ENCODE data around the gene SLC12A7. TPM values are rescaled to one million over a fixed set of nuclear protein-coding genes. Genes with fewer than 3 reads are reported as not detected.
A peak's percentile ranks its signal among the peaks of the same experiment; 100 is the strongest.

SLC12A7 gene
- 147 TPM for total RNA-seq (ENCODE audit: unreplicated experiment)
- long read RNA-seq, partial matches to known transcripts = 3 of 9 reads
- long read RNA-seq, other reads (novel, unspliced or antisense) = 6 of 9 reads

- Mint-ChIP-seq H3K9me3 (ENCODE audit: unreplicated experiment) (peaks cover 1% of the 10 kb centered on the region), H3K4me1 (ENCODE audit: low read depth, unreplicated experiment) (peaks cover 9% of the 10 kb centered on the region), H3K4me3 (ENCODE audit: unreplicated experiment) (peak within 1 kb of the TSS; percentile 82), H3K27ac (ENCODE audit: unreplicated experiment) (no peak within 1 kb of the TSS), H3K36me3 (ENCODE audit: unreplicated experiment) (no peaks in the 10 kb centered on the region), H3K27me3 (ENCODE audit: unreplicated experiment) (peaks cover 1% of the 10 kb centered on the region)
- peak; percentile 68 for DNase-seq
- no peak for TF ChIP-seq CTCF (IDR thresholded peaks at IDR 0.05; ENCODE audit: partially characterized antibody, unreplicated experiment)
Measured at GRCh38 chr5:1111727-1112289, at the start of gene SLC12A7. SLC12A7 (minus strand) TSS chr5:1112063; CDS start chr5:1111991, 72 bp downstream.

GRCh38 chr5:1161108-1161832, 49.4 kb upstream of the SLC12A7 start:
- no peak for TF ChIP-seq CTCF (IDR thresholded peaks at IDR 0.05; ENCODE audit: partially characterized antibody, unreplicated experiment)
- Mint-ChIP-seq H3K36me3 (ENCODE audit: unreplicated experiment) (peaks cover 10% of the 10 kb centered on the region), H3K27ac (ENCODE audit: unreplicated experiment) (no peak overlapping the region), H3K4me3 (ENCODE audit: unreplicated experiment) (no peak overlapping the region), H3K4me1 (ENCODE audit: low read depth, unreplicated experiment) (peaks cover 8% of the 10 kb centered on the region), H3K27me3 (ENCODE audit: unreplicated experiment) (peaks cover 18% of the 10 kb centered on the region), H3K9me3 (ENCODE audit: unreplicated experiment) (peaks cover 16% of the 10 kb centered on the region)
- no peak for DNase-seq

- Mint-ChIP-seq H3K9me3 (ENCODE audit: unreplicated experiment) (peaks cover 16% of the 10 kb centered on the region), H3K27me3 (ENCODE audit: unreplicated experiment) (peaks cover 17% of the 10 kb centered on the region), H3K36me3 (ENCODE audit: unreplicated experiment) (peaks cover 10% of the 10 kb centered on the region), H3K4me1 (ENCODE audit: low read depth, unreplicated experiment) (peaks cover 8% of the 10 kb centered on the region), H3K27ac (ENCODE audit: unreplicated experiment) (peak overlapping the region; percentile 13), H3K4me3 (ENCODE audit: unreplicated experiment) (no peak overlapping the region)
- DNase-seq = no peak
- TF ChIP-seq CTCF (IDR thresholded peaks at IDR 0.05; ENCODE audit: partially characterized antibody, unreplicated experiment) = no peak
Measured at GRCh38 chr5:1159774-1160406, 48.0 kb upstream of the SLC12A7 start.

GRCh38 chr5:1159341-1159675, 47.4 kb upstream of the SLC12A7 start:
- no peak for DNase-seq
- no peak overlapping the region for H3K4me3 Mint-ChIP-seq (ENCODE audit: unreplicated experiment)
- H3K27ac Mint-ChIP-seq (ENCODE audit: unreplicated experiment) = no peak overlapping the region
- peaks cover 19% of the 10 kb centered on the region for H3K27me3 Mint-ChIP-seq (ENCODE audit: unreplicated experiment)
- TF ChIP-seq CTCF (IDR thresholded peaks at IDR 0.05; ENCODE audit: partially characterized antibody, unreplicated experiment) = no peak
- H3K4me1 Mint-ChIP-seq (ENCODE audit: low read depth, unreplicated experiment) = peaks cover 8% of the 10 kb centered on the region
- peaks cover 10% of the 10 kb centered on the region for H3K36me3 Mint-ChIP-seq (ENCODE audit: unreplicated experiment)
- peaks cover 17% of the 10 kb centered on the region for H3K9me3 Mint-ChIP-seq (ENCODE audit: unreplicated experiment)
